ENCODE measurements around the gene TMC2.

GRCh38 chr20:2538356-2538755, 2.0 kb downstream of the TMC2 start:
- TF ChIP-seq CTCF (IDR thresholded peaks at IDR 0.05) (no peak), POLR2A (IDR thresholded peaks at IDR 0.05) (no peak), POLR2AphosphoS5 (IDR thresholded peaks at IDR 0.05) (no peak)

Measured in upper lobe of left lung (tissue), 4 donors.